HepG2 (cell line): Measurements from ENCODE around the gene SLC34A2.

Experiments
- EP300 ChIP-seq, 3 experiments: sonication (generic) in 1 of 3; formaldehyde crosslinking in 1 of 3; IDR thresholded peaks; 2 replicates each; pipeline versions ENCODE4 v1.5.1 to v1.6.1; 2011 to 2020; ENCODE audit warnings: low read depth in 2 of 3, low read length in 2 of 3, borderline replicate concordance in 1 of 3, improper control_type of control experiment in 1 of 3, mild to moderate bottlenecking in 1 of 3, missing genetic modification reagents in 1 of 3, moderate library complexity in 1 of 3
- TF ChIP-seq, protein P1 (sequence below): IDR thresholded peaks from 2 replicates; pipeline ENCODE4 v1.6.1; 2016; ENCODE audit warnings: low read depth, borderline replicate concordance

DNA sequence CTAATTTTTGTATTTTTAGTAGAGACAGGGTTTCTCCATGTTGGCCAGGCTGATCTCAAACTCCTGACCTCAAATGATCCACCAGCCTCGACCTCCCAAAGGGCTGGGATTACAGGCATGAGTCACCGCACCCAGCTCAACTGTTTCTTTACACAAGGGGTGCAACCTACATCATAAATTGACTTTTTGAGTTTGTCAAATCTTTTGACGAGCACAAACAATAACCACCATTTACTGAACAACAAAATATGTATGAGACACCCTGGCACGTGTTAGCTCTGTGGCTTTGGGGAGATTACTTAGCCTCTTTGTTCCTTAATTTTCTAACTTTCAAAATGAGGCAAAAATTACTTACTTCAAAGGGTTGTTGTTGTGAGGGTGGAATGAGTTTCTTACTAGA lies 23.5 kb upstream of the SLC34A2 start:
- TF ChIP-seq, protein P1, sequence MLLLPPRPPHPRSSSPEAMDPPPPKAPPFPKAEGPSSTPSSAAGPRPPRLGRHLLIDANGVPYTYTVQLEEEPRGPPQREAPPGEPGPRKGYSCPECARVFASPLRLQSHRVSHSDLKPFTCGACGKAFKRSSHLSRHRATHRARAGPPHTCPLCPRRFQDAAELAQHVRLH (CRISPR knock-in tag): no peak
- TF ChIP-seq EP300 (IDR thresholded peaks at IDR 0.05; ENCODE audit: low read depth in 2 of 2, low read length in 2 of 2) (no peak), EP300 (CRISPR knock-in tag; IDR thresholded peaks at IDR 0.05; ENCODE audit: borderline replicate concordance) (no peak)
